DMS 273 (cell line): ENCODE data around the gene SMARCD1.
A peak's percentile ranks its signal among the peaks of the same experiment; 100 is the strongest.

Source experiments
- DNase-seq: peaks from one replicate; lab custom pipeline; 2025; ENCODE audit not compliant: unreplicated experiment; lab: John Stamatoyannopoulos, UW

The SMARCD1 gene

DNA sequence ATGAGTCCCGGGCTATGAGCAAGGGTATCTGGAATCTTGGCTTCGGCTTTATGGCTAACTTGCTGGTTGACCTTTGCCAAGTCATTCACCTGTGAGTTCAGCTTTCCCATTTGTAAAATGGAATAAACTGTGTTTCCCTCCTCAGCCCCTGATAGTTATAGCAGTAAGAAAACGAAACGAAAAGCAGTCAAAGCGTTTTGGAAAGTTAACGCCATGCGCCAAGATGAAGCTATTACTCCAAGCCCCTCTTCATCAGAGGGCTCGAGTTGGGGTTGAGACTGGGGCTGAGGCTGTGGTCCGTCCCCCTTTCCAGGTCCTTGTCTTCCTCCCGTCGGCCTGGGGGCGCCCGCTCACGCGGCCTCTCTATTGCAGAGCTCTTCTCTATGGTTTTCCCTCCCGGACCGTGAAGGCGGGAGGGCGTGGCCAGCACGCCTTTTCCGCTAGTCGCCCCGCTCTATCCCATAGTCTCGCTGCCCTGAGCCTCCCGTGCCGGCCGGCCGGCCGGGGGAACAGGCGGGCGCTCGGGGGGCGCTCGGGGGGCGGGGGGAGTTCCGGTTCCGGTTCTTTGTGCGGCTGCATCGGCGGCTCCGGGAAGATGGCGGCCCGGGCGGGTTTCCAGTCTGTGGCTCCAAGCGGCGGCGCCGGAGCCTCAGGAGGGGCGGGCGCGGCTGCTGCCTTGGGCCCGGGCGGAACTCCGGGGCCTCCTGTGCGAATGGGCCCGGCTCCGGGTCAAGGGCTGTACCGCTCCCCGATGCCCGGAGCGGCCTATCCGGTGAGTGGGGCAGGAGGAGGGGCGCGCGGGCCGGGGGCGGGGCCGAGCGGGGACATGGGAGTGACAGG lies at the start of gene SMARCD1:
SMARCD1 (plus strand) TSS at position 568 of the 840 bp plus-strand sequence; CDS start at position 596, 28 bp downstream.
- DNase-seq: peak; percentile 96

DNA sequence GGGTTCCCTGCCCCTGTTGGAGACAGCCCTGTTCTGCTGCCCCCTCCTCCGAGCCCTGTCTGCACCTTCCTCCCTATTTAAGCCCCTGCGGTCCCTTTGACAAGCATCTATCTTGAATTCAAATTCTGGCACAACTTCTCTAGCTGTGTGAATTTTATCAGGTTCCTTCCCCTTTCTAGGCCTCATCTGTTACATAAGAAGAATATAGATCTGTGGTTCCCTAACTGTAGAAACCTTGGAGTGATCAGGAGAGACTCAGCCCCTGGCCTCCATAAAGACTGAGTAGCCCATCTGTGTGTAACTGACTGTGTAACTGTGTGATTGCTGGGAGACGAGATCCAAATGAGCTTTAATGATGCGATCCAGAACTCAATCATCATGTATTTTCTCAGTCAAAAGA lies 46.8 kb upstream of the SMARCD1 start:
- DNase-seq: no peak

DNA sequence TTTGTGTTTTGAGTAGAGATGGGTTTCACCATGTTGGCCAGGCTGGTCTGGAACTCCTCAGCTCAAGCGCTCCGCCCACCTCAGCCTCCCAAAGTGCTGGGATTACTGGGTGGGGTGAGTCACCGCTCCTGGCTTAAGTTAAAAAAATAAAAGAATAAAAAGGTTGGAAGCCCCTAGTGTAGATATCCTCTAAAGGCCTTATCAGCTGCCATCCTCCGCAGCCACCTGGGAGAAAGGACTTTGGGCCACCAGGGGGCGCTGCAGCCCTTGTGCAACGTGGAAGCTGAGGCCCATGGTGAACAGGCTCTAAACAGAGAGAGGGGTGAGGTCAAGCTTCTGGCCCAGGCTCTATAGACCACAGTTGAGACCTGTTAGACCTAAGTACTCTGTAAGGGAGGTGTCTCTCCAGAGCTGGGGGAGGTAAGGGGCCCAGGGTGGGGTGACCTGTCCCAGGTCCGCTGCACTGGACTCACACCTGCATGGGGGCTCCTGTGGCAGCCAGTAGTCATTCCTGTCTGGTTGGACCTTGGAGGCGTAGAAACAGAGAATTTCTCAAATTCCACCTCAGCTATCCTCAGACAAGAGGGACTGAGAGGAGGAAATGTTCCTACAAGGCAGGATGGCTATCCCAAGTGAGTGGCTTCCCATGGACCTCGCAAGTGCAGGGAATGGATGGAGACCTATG lies 45.8 kb upstream of the SMARCD1 start:
- DNase-seq: peak; percentile 89

DNA sequence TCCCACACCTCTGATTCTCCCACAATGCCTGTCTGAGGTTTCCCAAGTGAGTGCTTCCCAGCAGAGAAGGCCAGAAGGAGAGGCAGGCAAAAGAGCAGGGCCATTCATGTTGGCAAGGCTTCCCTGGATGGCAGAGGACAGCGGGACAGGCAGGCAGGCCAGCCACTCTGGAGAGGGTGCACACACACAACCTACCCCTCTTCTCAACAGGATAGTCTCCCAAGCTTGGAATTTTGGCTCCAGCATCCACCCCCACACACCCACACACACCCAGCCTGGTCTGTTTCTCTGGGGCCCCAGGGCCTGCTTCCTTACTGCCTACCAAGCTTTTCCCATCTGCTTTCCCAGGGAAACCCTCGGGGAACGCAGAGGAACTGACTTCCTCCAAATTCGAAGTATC lies 44.5 kb upstream of the SMARCD1 start:
- DNase-seq: no peak

DNA sequence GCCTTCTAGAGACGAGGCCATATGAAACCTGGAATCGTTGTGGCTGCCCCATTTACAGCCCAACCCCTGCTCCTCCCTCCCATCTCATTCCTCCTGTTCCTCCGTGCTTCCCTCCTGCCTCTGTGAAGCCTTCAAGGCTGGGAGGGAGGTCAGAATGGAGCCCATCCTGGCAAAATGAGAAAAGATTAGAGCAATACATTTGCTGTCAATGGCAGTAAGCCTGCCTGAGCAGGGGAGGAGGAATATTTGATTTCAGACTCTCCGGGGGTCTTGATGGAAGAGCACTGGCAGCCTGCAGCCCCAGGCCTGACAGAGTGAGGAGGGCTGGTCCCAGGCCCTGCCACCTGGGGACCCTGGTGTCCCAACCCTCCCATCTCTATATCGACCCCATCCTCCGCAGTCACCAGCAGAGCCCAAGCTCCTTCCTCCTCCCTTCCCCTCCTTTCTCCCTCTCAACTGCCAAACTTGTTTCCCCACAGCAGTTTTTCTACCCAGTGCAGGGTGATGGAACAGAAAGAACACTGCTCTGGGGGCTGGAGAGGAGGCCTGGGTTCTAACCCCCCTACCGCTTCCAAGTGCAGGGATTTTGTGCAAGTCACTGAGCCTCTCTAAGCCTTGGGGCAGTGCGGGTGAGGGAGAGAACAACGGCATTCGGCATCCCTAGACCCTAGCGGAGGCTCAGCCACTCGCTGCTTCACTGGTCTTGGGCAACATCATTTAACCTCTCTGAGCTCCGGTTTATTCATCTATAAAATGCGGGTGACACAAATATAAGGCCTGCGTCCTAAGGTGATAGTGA lies 43.9 kb upstream of the SMARCD1 start:
- no peak for DNase-seq

DNA sequence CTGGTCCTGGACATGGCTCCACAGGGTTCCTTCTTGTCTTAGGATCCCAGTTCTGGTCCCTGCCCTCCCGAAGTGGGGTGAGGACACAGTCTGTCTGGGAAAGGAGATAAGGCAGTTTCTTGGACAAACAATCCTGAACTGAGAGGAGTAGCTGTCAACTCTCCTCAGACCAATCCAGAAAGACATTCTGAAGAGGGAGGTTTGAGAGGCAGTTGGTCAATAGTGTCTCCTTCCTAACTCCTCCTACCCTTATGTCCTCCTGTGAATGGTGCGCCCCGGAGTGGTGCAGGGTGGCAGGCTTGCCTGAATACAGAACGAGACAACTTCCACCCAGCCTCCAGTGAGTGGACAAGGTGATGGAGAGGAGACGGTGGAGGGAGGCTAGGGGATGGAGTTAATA lies 43.2 kb upstream of the SMARCD1 start:
- no peak for DNase-seq

DNA sequence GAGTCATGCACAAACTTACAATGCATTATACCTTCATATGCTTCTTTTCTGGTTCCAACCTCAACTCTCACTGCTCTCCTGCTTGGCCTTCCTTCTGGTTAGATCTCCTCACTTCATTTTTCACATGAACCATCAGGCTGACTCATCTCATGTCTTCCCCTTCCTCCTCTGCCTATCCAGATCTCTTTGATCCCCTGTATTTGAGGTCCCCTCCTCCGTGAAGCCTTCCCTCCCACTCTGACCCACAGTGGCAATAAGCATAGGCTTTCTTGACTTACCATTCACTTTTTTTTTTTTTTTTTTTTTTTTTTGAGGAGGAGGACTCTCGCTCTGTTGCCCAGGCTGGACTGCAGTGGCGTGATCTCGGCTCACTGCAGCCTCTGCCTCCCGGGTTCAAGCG lies 42.4 kb upstream of the SMARCD1 start:
- DNase-seq: no peak

DNA sequence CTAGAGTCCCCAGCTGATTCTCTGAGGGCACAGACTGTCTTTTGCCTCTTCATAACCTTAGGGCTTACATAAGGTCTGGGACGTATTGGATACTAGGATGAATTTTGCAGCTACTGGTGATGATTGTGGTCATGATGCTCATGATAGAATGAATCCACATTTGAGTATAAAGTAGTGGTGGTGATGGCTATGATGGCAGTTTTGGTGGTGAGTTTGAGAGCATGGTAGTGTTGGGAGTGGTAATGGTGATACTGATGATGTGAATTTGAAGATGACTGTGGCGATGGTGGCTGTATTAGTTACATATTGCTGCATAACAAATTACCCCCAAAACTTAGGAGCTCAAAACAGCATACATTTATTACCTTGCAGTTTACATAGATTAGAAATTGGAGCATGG lies 41.8 kb upstream of the SMARCD1 start:
- DNase-seq: no peak

DNA sequence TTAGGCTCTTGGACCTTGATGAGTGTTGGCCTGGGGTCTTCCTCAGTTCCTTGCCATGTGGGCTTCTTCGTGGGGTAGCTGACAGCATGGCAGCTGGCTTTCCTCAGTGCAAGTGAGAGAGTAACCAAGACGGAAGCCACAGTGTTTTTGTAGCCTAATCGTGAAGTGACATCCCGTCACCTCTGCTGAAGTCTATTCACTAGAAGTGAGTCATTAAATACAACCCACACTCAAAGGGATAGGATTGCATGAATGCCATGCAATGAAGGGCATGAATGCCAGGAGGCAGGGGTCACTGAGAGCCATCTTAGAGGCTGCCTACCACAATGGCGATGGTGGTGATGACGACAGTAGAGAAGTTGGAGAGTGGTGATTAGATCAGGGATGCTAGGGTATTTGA lies 41.3 kb upstream of the SMARCD1 start:
- DNase-seq: no peak

DNA sequence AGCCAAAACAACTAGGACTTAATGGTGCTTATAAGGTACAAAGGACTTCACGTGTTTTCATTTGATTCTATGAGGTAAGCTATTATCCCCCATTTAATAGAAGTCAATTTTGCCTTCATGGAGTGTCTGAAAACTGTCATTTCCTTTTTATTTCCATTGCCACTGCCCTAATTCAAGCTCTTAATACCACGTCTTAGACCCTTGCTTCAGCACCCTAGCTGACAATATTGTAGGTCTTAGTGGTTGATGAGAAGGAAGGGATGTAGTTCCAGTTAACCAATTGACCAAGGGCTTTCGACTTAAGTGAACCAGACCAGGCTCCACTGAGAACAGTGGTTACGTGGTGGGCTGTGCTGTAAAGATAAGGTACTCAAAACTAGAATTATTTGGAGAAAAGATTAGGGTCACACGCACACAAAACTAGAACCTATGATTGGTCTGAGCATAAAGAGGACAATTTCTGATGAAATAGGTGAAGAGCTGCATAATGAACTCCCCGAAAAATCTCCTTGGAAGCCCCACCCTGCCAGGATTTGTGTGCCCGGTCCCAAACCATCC lies 37.4 kb upstream of the SMARCD1 start:
- DNase-seq: no peak

DNA sequence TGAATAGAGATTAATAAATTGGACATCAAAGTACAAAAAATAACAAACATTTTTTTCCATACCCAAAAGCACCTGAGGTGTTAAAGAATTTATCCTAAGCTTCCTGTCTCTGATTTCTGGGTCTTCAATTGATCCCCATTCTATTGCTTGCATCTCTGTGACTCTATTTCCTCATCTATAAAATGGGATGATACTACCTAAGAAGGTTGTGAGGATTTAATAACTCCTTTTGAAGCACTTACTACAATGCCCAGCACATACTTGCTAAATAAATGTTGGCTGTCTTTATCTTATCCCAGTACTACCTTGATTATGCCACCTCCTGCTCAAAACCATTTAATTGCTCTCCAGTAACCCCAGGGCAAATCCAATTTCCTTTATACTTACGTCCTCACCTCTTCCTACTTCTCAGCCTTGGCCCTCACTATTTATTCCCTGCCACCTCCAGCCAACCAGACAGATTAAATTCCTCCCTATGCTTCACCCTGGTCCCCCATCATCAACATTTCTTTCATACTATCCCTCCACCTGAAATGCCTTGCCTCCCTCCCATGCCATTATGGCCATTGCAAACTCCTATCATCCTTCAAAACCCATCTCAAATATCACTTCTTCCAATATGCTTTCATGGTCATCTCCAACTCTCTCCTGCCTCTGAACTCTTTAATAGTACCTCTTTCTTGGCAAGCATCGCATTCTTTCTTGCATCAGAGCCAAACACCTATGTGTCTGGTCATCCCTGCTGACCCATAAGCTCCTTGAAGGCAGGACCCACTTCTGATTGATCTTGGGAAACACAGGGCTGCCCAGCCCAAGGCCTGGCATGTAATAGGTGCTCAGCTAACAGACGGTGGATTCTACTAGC lies 35.7 kb upstream of the SMARCD1 start:
- DNase-seq: no peak

DNA sequence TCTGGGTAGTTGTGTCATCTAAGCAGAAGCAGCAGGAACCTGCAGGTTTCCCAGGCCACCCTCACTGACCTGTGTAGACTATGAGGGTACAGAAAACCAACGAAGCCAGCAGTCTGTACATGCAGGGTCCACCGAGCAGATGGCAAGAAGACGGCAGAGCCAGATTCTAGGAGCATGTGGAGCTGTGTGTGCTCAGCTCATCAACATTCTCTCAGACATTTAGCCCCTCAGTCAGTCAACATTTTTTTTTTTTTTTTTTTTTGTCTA lies 35.1 kb upstream of the SMARCD1 start:
- DNase-seq: no peak

DNA sequence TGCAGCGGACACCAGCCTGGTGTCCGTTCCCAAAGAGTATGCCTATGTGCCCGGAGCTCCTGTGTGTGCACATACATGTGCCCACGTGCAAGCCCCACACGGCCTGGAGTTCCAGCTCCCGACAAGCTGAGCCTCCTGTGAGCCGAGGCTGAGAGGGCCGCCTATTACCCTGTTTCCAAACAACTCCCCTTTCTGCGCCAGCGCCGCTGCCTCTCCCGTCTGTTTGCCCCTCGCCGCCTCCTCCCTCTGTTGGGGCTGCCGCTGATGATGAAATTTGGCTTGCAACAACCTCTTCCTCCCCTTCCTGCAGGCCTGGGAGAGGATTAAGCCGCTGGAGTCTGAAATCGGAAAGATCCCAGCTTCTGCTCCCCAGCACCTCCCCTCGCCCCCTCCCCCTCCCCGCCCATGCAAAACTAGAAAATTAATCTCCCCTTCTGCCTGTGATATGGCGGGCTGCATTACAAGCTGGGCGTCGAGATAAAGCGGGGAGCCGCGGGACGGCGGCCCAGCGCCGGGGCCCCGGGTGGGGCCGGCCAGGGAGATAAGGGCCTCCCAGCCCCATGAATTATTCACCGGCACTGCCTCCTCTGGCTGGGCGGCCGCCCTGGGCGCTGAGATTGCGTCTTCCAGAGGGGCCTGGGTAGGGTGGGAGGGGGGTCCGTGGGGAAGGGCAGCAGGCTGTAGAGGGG lies 34.6 kb upstream of the SMARCD1 start:
- peak; percentile 56 for DNase-seq

DNA sequence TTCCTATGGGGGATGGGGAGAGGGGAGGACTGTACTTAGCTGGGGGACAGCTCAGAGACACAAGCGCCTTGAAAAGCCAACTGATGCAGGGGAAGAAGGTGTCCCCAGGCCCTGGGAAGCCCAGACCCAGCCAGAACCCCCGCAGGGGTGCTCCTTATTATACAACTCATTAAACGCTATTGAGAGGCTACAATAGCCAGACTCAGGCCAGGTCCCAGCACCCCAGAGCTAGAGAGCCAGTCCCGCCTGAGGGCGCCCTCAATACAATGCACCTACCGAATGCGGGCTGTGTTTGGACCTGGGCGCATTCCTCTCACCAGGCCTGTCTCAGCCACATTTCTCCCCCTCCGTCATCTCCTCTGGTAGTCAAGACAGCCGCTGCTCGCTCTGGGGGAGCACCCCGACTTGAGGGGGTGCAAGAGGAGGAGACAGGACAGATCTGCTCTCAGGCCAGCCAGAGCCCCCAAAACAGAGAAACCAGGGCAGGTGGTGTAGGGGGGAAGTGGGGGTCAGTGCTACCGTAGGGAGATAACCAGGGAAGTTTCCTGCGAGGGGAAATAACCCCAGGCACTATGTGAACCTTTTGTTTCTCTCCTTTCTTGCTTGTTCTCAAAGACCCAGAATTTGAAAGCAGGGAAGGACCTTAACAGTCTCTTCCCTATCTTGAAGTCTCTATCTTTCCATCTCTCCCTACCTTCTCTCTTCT lies 33.9 kb upstream of the SMARCD1 start:
- no peak for DNase-seq

DNA sequence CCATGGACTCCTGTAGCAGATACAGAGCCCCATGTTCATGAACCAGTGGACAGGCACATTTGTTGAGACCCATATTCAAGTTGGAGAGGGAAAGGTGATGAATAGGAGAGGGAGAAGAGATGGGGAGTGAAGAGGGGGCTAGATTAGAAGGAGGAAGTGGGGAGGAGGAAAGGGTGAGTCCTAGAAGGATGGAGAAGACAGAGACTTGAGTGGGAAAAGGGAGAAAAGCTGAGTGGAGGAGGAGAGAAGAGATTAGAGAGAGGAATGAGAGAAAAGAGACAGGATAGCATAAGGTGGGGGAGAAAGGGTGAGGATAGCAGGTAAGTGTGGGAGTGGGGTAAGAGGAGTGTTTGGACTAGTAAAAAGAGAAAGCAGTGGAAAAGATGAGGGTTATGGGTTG lies 32.6 kb upstream of the SMARCD1 start:
- DNase-seq: no peak

DNA sequence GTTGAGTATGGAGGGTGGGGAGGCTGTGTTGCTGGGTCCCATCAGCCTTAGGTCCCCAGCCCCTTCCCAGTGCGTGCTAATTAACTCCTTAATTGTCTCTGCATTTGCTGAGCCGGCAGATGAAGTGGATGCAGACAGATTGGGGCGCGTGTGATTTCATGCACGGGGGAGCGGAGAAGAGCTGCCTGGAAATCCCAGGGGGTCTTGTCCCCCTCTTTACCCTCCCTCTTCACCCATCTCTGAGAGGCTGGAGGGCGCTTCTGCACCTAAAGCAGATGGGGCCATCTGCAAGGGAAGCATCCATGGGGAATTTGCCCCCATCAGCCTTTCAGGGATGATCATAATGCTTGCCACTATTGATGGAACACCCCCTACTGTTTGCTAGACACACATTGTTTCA lies 32.2 kb upstream of the SMARCD1 start:
- DNase-seq: peak; percentile 12

DNA sequence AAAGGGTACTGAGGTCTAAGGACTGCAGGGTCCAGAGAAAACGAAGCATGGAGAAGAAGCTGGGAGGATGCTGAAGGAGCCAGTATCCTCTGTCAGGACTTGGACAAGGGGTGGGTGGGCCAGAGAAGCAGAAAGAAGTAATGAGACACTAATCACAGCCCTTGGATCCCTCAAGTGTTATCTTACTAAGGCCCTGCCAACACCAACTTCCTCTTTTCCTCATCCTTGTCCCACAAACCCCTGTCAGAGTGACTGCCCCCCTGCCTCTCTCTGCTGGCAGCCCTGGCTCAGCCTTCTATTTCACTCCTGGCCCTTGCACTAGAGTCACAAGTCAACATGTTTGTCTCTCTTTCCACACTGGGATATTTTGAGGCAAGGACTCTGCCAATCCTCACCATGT lies 31.6 kb upstream of the SMARCD1 start:
- DNase-seq: no peak

DNA sequence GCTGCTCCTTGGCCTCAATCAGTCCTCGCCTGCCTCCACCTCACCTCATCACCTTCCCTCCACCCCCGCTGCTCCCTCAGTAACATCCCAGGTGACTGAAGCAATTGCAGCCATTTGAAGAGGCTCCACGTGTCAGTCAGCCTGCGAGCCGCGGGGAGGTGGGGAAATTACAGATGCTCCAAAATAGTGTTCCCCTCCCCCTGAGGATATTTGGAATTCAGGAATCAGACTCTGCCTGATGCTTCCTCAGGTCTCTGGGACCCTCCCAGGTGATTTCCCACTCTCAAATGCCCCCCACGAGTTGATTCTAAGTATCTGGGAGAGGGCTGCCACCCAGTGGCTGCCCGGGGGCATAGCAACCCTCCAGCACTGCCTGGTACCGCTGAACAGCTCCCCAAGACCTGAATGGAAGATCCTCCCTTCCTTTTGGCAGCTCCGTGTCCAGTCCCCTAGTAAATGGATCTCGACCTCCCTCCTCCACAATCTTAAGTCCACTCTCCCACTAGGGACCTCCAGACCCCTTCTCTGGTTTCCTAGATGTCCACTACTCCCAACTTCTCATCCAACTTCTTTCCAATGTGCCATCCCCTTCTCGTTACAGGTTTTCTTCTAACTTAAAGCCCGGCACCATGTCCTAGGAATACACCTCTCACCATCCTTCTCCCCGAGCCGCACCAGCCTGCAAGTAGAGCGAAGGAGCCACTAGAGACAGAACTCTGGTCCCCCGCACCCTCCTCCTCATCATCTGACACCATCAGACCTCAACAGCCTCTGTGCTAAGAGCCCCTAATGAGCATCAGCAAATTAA lies 29.1 kb upstream of the SMARCD1 start:
- peak; percentile 67 for DNase-seq

DNA sequence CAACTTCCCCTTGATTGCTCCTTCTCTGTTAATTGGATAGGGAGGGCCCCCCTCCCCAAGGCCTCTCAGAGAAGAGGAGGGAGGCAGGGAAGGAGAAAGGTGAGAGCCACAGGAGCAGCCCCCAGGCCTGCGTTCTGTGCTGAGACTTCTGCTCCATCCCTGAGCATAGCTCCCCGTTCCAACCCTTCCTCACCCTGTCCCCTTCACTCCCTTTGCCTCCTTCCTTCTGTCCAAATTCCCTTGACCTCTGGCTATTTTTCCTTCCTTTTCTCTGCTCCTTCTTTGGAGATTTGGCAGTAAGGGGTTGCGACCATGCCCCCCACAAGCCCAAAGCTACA lies 28.5 kb upstream of the SMARCD1 start:
- no peak for DNase-seq
